ENCODE measurements around the gene VSTM2L. TPM values are rescaled to one million over a fixed set of nuclear protein-coding genes. Genes with fewer than 3 reads are reported as not detected.

VSTM2L gene
- total and polyA plus RNA-seq, 2 of the 13 experiments (the other 11 are each of a cell fraction or from before 2014, with no cell fraction given) = not detected

GRCh38 chr20:37927410-37928095 lies 24.6 kb downstream of the VSTM2L start:
- CTCF ChIA-PET (ENCODE audit: low intra/inter-chr PET ratio, low total read pairs) = no interaction called here
- WGBS (ENCODE audit: low lambda C conversion rate) = 52% methylated on average over 18 of the region's 18 CpGs

More at GRCh38 chr20:37927410-37928095, 24.6 kb downstream of the VSTM2L start:
- ATAC-seq (no peak), FAIRE-seq (no peak), DNase-seq (ENCODE audit: low spot score) (no peak)
- intact Hi-C loops (cut with micrococcal nuclease; ENCODE audit: unreplicated experiment) = no loop called here
- no peaks in the 10 kb centered on the region for H3K79me2 ChIP-seq (ENCODE audit: insufficient read depth, low read length)
- in situ Hi-C loops (cut with HindIII; ENCODE audit: extremely low pct_ligation_motif_present, low pct_unique_long_range_greater_than_20kb) = no loop called here
- peaks cover 23 to 68% of the 10 kb centered on the region in 2 experiments for H3K27me3 ChIP-seq (ENCODE audit: control insufficient read depth in 1 of 2, insufficient read depth in 2 of 2, low read length in 2 of 2)
- POLR2A ChIA-PET = no interaction called here
- H3K4me3 ChIP-seq (replicated peaks in 1 of 3; ENCODE audit: insufficient read depth in 1 of 3, low read depth in 2 of 3, low read length in 3 of 3) = no peak overlapping the region
- H3K4me1 ChIP-seq (ENCODE audit: insufficient read depth, low read length) = peaks cover 8% of the 10 kb centered on the region; the same call in 1 of the 2 replicates
- no peak overlapping the region for H3K9ac ChIP-seq (ENCODE audit: insufficient read depth, low read depth, low read length)
- no peak for TF ChIP-seq HNF1A (IDR thresholded peaks at IDR 0.05; ENCODE audit: low read depth)
- TF ChIP-seq HNF1A (CRISPR knock-in tag; IDR thresholded peaks at IDR 0.05; ENCODE audit: borderline replicate concordance) = no peak
- peak; percentile 72; the same call in 1 of the 2 replicates for TF ChIP-seq ZNF768 (CRISPR knock-in tag; IDR thresholded peaks at IDR 0.05)
- BruUV-seq (replicated peaks) = no TSS peak
- no peaks in the 10 kb centered on the region for H3K9me3 ChIP-seq (ENCODE audit: low read length)
- H2AFZ ChIP-seq (ENCODE audit: low read length) = no peak overlapping the region
- no peaks in the 10 kb centered on the region for H3K36me3 ChIP-seq (replicated peaks in 1 of 2; ENCODE audit: control insufficient read depth in 1 of 2, insufficient read depth in 2 of 2, low read length in 2 of 2)
- no peak overlapping the region for H3K4me2 ChIP-seq (ENCODE audit: low read depth, low read length)
- H3K27ac ChIP-seq (ENCODE audit: extremely low read length, insufficient read depth, low read length) = no peak overlapping the region
- peaks cover 3% of the 10 kb centered on the region; the same call in 1 of the 2 replicates for H4K20me1 ChIP-seq (ENCODE audit: insufficient read depth, low read length)

Measured in HepG2 (cell line).